Fibroblast of lung (primary cell): ENCODE measurements around the gene TNKS1BP1.

ENCODE experiments used
- EZH2 ChIP-seq: IDR thresholded peaks from 2 replicates; pipeline ENCODE4 v1.5.1; 2012; ENCODE audit warnings: low read length, control low read depth, mild to moderate bottlenecking; ENCODE audit errors: missing control alignments
- TF ChIP-seq, protein P1 (sequence below), 2 donors: IDR thresholded peaks in 1 of 2; conservative IDR thresholded peaks in 1 of 2; 1 replicate in 1 of 2; 2 replicates in 1 of 2; pipeline ENCODE4 v1.5.1; 2011 to 2012; ENCODE audit warnings: low read length in 2 of 2, control low read depth in 1 of 2, inconsistent platforms in 1 of 2, low read depth in 1 of 2, mild to moderate bottlenecking in 1 of 2

DNA sequence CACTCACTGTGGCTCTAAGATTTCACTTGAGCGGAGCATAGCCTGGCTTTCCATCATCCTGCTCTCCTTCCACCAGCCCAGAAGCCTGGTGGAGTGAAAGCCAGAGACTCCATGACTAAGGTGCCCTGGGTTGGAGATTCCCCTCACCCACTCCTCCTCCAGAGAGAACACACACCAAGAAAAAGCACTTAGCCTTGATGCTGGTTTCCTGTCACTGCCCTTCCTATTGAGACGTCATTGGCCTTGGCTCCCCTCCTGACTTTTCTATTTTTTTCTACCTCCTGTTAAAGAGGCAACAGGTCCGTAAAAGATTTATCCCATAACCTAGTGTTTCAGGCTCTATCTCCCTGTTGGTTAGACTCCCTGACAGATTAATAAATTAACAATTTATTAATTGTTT, 49.2 kb downstream of the TNKS1BP1 start:
- TF ChIP-seq, protein P1, sequence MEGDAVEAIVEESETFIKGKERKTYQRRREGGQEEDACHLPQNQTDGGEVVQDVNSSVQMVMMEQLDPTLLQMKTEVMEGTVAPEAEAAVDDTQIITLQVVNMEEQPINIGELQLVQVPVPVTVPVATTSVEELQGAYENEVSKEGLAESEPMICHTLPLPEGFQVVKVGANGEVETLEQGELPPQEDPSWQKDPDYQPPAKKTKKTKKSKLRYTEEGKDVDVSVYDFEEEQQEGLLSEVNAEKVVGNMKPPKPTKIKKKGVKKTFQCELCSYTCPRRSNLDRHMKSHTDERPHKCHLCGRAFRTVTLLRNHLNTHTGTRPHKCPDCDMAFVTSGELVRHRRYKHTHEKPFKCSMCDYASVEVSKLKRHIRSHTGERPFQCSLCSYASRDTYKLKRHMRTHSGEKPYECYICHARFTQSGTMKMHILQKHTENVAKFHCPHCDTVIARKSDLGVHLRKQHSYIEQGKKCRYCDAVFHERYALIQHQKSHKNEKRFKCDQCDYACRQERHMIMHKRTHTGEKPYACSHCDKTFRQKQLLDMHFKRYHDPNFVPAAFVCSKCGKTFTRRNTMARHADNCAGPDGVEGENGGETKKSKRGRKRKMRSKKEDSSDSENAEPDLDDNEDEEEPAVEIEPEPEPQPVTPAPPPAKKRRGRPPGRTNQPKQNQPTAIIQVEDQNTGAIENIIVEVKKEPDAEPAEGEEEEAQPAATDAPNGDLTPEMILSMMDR (conservative IDR thresholded peaks at IDR 0.05 in 1 of 2, IDR thresholded peaks at IDR 0.05 in 1 of 2; ENCODE audit: low read depth in 1 of 2, low read length in 2 of 2): no peak
- no peak for TF ChIP-seq EZH2
